Limb (tissue), 2 donors: ENCODE results near the gene FOXP3.
A peak's percentile ranks its signal among the peaks of the same experiment; 100 is the strongest.

Experiments used
- DNase-seq, 2 donors: peaks; one replicate each; pipeline ENCODE4 v3.0.0-alpha.2; 2016; ENCODE audit errors: extremely low spot score in 2 of 2

The FOXP3 gene

DNA sequence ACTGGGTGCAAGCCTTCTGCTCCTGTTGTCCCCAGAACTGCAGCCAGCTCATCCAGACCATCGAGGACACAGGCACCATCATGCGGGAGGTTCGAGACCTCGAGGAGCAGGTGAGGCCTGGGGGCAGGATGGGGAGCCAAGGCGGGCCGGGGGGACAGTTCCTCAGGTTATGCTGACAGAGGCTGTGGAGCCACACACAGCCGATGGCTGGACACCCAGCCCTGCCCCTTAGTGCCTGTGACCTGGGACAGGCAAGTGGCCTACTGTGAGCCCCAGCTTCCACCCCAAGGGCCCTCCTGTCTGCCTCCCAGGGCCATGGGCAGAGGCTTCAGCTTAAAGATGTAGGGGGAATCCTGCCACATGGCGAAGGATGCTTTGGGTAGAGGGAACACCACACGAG, 14.9 kb downstream of the FOXP3 start:
- no peak for DNase-seq

DNA sequence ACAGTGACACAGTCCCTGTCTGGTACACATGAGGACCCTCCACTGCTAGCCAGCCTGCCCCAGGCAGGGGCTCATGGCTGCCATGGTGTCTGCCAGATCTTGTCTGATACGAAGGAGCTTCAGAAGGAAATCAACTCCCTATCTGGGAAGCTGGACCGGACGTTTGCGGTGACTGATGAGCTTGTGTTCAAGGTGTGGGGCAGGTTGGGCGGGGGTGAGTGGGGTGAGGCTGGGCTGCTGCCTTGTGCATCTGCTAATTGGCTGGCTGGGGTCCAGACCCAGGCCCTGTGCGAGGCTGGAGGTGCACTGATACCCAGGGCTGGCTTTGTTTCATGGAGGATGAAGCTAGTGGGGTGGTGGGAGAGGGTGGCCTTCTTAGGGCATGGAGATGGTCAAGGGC, 15.4 kb downstream of the FOXP3 start:
- DNase-seq, result no peak

DNA sequence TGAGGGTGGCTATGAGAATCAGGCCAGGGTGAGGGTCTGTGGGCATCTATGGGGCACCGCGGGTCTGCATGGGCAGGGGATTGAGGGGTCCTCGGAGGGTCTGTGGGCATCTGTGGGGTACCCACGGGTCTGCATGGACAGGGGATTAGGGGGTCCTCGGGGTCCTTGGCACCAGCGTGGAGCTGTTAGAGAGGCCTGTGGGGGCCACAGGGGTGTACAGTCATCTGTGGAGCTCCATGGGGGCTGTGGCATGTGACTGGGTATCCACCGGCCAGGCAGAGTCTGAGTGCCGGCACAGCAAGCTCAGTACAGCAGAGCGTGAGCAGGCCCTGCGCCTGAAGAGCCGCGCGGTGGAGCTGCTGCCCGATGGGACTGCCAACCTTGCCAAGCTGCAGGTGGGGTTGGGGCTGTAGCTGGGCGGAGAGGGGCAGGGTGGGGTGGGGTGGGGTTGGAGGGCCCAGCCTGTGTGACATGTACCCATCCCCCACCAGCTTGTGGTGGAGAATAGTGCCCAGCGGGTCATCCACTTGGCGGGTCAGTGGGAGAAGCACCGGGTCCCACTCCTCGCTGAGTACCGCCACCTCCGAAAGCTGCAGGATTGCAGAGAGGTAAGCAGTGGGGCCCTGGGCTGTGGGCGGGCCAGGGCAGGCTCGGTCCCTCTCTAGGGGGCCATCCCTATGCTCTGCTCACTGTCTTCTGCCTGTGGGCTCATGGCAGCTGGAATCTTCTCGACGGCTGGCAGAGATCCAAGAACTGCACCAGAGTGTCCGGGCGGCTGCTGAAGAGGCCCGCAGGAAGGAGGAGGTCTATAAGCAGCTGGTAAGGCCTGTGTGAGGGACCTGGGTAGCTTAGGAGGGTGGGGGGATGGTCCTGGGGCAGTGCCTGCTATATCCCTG, 16.3 kb downstream of the FOXP3 start:
- DNase-seq, result peak in 1 of 2 donors; percentile 39

DNA sequence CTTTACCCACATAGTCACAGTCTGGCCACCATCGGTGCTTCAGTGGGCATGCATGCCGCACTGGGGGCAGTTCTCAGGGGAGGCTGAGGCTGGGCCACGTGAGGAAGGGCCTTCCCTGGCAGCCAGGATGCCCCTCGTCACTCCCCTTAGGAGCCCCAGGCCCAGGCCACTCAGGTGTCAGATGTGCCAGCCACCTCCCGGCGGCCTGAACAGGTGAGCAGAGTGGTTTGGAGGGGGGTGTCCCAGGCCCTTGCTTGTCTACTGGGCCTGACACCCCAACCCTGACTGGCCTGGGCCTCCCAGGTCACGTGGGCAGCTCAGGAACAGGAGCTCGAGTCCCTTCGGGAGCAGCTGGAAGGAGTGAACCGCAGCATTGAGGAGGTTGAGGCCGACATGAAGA, 17.2 kb downstream of the FOXP3 start:
- no peak for DNase-seq

DNA sequence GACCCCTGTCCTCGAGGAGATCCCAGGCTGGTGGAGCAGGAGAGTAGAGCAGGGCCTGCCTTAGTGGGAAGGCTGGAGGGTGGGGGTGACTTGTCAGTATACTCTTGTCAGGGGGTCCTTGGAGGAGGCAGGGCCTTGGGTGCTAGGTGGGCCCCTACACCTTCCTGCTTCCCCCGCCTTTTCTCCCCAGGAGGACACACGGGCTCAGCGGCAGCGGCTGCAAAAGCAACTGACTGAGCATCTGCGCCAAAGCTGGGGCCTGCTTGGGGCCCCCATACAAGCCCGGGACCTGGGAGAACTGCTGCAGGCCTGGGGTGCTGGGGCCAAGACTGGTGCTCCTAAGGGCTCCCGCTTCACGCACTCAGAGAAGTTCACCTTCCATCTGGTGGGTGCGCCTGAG, 18.0 kb downstream of the FOXP3 start:
- DNase-seq, result no peak

DNA sequence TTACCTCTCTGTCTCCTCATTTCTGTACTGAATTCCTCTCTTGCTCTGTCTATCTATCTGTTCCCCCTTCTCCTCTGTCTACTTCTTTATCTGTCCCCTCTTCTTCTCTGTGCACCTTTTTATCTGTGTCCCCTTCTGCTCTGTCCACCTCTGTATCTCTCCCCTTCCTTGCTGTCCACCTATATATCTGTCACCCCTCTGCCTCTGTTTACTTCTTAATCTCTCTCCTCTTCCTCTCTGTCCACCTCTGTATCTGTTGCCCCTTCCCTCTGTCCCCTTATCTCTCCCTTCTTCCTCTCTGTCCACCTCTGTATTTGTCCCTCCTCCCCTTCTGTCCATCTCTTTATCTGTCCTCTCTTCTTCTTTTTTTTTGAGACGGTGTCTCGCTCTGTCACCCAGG, 20.3 kb downstream of the FOXP3 start:
- no peak for DNase-seq

DNA sequence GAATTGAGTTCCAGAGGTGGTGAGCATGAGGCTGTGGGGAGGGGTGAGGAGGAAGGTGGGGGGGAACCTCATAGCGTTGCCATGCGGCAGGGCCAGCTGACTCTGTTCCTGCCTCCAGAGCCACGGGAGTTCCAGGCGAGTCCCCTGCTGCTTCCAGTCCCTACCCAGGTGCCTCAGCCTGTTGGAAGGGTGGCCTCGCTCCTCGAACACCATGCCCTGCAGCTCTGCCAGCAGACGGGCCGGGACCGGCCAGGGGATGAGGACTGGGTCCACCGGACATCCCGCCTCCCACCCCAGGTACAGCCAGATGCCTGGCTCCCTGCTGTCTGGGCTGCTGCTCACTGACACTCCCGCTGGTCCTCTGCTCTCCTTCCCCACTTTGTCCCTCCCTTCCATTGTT, 21.3 kb downstream of the FOXP3 start:
- no peak for DNase-seq

DNA sequence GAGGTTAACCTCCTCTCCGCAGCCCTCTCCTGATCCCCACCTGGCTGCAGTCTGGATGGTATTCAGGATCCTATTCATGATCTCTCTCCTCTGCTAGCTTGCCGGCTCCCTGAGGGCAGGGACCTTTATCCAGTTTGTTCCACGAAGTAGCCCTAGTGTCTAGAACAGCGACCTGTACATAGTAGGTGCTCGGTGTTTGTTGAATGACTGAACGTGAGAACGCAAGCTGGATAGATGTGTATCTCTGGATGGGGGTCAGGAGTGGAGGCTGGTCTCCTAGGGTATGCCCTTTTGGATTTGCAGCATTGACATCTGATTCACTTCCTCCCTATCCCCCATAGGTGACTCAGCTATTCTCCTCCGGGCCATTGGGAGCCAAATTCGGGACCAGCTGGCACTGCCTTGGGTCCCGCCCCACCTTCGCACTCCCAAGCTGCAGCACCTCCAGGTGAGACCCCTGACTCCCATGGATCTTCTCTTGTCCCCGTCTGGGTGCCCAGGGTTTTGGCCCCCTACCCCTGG, 21.9 kb downstream of the FOXP3 start:
- no peak for DNase-seq

DNA sequence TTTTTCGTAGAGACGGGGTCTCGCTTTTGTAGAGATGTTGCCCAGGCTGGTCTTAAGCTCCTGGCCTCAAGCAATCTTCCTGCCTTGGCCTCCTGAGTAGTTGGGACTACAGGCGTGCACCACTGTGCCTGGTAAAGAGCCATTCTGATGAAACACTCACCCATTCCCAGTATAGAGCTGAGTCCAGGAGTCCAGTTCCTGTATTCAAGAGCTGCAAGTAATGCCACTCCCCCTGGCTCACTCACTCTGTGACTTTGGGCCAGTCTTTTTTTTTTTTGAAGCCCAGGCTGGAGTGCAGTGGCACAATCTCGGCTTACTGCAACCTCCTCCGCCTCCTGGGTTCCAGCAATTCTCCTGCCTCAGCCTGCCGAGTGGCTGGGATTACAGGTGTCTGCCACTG, 25.8 kb downstream of the FOXP3 start:
- DNase-seq, result no peak

DNA sequence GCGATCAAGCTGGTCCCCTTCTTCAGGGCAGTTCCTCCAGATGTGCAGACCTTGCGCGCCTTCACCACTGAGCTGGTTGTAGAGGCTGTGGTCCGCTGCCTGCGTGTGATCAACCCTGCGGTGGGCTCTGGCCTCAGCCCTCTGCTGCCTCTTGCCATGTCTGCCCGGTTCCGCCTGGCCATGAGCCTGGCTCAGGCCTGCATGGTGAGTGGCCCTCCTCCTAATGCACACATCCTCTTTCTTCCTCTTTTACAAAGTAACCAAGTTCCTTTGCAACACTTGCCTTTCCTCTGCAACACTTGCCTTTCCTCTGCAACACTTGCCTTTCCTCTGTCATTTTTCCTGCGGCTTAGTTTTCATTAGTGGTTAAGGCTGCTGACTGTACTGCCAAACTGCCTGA, 27.4 kb downstream of the FOXP3 start:
- DNase-seq, result no peak

DNA sequence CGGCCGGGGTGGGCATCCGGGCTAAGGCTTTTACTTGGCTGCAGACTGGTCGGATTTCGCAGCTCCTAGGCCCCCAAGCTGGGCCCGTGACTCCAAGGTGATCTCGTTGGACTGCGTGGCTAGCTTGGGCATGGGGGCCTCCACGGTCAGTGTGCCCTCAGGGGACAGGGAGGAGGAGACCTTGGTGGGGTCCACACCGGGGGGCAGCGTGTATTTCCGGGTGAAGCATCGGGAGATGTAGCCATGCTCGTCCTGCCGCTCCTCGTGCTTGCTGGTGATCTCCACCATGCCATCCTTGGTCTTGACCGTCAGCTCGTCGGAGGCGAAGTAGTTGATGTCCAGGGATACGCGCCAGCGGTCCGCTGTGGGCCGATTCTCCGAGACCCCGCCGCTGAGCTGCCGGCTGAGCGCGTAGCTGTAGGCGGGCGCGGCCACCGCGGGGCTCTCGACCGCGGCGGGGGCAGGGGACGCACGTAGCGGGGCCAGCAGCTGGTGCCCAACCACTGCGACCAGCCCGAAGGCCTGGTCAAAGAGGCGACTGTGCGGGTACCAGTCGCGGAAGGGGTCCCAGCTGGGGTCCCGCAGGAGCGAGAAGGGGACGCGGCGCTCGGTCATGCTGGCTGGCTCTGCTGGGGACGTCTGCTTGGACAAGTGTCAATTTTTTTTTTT, 30.5 kb downstream of the FOXP3 start:
- DNase-seq, result no peak

DNA sequence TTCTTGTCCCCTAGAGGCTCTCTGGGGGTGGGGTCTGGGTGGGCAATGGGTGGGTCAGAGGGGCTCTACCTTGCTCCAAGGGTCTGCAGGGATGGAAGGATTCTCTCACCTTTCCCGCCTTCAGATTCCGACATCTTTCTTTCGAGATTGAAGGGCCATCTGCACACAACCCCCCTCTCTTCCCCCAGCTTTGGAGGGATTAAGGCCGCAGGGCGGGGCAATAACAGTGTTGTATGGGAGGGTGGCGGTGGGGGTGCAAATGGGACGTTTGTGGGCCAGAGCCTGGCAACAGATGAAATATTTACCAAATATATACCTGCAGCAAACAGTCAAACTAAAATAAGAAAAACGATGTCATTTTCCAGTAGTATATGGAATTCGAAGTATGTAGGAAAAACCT, 31.3 kb downstream of the FOXP3 start, which contains the start of gene CACNA1F:
Gene CACNA1F, minus strand, starts transcription at position 165 of the 400 bp plus-strand sequence. Its CDS starts 31 bp downstream, at position 134.
- no peak for DNase-seq

DNA sequence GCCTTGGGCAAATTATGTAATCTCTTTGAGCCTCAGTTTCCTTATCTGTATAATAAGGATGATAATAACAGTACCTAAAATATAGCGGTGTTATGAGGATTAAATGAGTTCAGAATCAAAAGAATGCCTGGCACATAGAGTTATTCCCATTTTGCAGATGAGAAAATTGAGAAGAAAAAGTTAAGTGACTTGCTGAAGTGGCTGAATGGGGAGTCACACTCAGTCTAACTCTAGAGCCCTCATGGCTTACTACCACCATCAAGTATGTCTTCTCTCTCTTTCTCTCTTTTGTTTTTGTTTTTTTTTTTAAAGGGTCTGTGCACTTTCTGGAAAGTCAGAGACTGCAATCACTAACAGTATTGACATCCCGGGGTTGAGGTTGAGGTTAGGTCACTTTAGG, 32.0 kb downstream of the FOXP3 start:
- no peak for DNase-seq

DNA sequence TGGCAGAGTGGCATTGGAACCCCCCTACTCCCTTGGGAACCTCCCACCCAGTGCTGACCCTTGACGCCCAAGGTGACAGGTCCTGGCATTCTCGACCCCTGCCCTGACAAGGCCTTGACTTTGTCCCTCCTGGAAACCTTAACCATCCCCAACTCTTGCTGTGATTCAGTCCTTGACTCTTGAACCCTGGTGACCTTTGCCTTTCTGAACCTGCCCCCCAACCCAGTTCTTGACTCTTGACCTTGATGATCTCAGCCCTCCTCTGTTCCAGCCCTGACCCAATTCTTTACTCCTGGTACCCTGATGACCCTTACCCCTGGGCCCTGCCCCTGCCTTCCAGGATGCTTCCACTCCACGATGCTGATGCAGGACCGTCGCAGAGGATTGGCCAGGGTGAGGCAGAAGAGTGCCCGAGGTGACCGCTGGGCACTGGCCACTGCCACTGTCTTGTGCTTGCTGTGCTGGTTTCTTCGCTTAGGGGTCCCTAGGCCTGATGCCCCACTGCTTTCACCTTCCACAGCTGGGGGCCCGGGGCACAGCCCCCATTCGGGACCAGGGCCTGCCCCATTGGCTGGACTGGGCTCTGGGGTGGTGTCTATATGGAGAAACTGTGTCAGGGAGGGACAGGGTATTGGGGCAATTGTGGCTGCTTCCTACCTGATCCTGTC, 33.0 kb downstream of the FOXP3 start:
- DNase-seq, result no peak

DNA sequence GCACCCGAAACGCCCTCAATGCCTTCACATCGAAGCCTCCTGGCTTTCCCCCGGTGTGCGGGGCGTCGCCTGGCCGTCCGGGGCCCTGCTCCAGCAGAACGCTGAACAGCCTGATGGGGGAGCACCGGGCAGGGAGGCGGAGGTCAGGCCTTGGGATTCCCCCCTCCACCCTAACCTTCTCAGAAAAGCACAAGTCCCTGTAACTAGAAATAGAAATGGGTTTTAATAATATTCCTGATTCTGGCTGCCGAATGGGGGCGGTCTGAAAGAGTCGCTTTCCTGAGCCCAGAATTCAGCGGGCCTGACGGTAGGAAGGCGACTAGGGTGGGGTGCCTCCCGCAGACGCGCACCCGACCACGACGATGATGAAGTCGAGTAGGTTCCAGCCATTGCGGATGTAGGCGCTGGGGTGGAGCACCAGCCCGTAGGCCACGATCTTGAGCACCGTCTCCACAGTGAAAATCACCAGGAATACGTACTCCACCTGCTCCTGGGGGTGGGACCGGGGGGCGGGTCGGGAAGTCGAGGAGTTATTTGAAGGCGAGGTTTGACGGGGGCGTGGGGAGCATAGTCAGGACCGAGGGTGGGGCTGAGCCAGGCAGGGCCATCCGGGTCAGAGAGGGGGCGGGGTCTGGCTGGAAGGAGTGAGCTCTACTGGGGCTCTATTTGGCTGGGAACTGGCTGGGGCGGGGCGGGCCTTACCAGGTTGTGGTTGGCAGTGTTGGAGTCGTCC, 33.8 kb downstream of the FOXP3 start:
- peak in 1 of 2 donors; percentile 44 for DNase-seq

DNA sequence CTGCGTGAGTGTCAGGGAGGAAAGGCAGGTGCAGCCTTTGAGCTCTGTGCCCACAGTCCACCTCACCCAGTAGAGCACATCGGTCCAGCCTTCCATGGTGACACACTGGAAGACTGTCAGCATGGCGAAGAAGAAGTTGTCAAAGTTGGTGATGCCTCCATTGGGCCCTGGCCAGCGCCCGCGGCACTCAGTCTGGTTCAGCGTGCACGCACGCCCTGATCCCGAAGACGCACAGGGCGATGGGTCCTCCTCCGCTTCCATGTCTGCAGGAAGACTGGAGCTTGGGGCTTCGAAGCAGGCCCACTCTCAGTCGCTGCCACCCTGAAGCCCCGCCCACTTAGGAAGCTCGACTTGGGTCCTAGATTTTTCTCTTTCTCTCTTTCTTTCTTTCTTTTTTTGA, 36.3 kb downstream of the FOXP3 start:
- DNase-seq, result no peak

DNA sequence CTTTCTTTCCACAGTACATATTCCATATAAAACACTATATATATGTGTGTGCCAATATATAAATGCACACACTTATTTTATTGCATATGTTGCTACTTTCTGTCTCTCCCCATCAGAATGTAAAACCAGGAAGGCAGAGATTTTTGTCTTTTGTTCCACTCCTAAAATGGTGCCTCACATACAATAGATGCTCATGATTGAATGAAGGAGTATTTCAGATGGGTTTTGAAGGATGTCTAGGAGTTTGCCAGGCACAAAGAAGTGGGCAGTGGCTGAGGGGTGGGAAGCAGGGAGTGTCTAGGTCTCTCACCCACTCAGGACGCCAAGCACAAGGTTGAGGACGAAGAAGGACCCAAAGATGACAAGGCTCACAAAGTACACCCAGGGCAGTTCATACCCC, 36.8 kb downstream of the FOXP3 start:
- DNase-seq, result no peak

DNA sequence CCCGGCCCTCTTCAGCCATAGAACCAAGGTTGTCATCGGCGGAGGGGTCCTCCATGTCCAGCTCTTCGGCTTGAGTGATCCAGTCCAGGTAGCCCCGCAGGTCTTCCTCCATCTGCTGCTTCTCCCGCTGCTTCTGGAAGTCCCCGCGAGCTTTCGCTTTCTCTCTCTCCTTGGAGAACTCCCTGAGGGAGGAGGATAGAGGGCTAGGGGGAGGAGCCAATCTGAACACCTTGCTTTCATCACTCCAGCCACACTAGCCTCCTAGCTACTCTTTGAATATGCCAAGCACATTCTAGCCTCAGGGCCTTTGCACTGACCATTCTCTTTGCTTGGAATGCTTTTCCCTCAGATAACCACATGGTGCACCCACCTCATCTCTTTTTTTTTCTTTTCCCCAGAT, 37.6 kb downstream of the FOXP3 start:
- no peak for DNase-seq

DNA sequence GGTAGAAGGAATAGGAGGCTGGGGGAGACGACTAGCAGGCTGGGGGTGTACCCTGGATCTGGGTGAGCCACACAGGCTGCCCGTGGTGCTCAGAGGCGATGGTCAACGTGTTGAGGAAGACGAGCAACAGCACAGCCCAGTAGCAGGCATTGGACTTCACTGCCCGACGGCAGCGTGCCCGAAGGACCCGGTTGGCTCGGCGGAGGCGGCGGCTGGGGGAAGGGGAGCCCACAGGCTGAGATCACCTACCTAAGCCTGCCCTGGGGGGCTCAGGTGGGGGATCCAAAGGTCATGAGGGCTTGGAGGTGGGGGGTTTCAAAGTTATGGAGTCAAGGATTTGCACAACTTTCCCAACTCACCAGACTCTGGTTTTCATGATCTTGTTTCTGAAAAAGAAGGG, 38.7 kb downstream of the FOXP3 start:
- DNase-seq, result no peak

DNA sequence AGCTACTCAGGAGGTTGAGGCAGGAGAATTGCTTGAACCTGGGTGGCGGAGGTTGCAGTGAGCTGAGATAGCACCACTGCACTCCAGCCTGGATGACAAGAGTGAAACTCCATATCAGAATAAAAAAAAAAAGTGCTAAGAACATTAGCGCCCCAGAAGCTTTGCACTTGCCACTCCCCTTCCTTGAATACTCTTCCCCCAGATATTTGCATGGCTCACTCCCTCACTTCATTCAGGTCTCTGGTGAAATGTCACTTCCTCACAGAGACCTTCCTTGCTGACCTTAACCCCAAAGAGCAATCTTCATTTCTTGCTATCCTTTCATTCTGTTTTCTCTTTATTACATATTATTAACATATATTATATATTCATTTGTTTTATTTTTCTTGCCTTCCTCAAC, 42.6 kb downstream of the FOXP3 start:
- no peak for DNase-seq

DNA sequence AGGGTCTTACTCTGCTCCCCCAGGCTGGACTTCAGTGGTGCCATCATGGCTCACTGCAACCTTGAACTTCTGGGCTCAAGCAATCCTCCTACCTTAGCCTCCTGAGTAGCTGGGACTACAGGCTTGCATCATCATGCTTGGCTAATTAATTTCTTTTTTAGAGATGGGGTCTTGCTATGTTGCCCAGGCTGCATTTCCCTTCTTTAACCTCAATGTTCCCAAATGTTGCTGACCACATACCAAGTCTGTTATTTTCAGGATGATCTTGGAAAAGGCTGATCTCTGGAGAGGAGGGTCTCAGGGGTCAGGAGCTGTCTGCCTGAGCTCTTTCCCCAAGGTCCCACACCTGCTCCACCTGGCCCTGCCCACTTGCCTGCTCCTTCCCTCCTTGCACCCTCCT, 44.4 kb downstream of the FOXP3 start:
- DNase-seq, result no peak
